HT1080 (cell line): ENCODE results near the gene PDE9A. TPM values are rescaled to one million over a fixed set of nuclear protein-coding genes. Genes with fewer than 3 reads are reported as not detected.

ENCODE experiments used
- DNase-seq: peaks from one replicate; pipeline ENCODE4 v3.0.0-alpha.2; 2015; ENCODE audit warnings: low read depth
- total RNA-seq: library from RNA; depleted of rRNA; stranded (reverse); fragments of >200 nt; shearing (Covaris generic); gene quantifications from 2 replicates; pipeline ENCODE4 v1.2.3, GENCODE V29; 2014

The PDE9A gene
- total RNA-seq, 1 experiment from 2014 or later, result 0.02 TPM

DNA sequence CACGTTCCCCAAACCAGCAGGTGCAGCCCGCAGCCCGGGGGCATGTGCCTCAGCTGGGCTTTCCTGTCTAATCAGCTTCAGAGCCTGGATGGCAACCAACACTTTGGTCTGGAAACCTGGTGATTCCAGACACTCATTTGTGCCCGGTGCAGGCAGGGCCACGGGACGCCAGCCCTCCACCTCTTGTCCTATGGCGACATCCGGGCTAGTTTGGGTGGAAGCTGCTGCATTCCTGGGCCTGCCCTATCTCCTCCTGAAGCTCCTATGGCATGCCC lies 114.1 kb downstream of the PDE9A start:
- DNase-seq, result no peak

DNA sequence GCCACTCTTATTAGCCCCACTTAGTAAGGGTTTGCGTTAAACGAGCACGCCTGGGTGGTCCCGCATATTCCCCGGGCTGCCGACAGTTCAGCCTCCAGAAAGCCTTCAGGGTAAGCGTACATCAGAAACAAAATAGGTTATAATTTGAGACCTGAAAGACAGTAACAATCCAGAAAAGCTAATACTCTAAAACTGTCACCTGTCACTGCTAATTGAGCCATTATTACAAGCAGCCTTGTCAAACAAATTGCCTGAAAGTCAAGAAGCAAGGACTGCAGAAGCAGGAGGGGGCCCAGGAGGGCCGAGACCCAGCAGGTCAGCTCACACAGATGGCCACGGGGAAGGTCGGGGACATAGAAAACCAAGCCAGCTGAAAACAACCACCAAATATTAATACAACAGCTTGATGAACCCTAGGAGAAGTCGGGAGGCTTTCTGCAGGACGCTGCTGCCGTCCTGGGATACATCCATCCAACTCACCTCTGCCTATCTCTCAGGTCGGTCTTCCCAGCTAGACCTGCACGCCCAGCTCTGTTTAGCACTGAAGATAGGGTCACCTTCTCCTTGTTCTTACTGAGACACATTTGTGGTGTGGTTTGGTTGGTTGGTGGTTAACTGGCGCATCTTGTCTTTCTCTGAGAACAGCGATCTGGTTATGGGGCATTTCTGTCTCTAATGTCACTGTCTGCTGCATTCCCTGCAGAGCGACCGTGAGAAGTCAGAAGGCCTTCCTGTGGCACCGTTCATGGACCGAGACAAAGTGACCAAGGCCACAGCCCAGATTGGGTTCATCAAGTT lies 115.1 kb downstream of the PDE9A start:
- DNase-seq, result no peak

DNA sequence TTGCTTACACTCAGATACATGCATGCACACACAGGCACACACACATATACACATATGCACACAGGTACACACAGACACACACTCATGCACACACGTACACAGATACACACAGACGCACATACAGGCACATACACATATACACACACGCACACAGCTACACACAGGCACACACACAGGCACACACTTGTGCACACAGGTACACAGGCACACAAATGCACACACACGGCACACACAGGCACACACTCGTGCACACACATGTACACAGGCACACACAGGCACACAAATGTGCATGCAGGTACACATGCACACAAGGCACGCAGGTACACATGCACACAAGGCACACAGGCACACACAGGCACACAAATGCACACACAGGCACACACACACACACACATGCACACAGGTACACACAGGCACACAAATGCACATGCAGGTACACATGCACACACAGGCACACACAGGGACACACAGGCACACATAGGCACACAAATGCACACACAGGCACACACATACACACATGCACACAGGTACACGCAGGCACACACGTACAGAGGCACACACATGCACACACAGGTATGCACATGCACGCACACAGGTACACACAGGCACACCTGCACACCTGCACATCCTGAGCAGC lies 115.9 kb downstream of the PDE9A start:
- no peak for DNase-seq

DNA sequence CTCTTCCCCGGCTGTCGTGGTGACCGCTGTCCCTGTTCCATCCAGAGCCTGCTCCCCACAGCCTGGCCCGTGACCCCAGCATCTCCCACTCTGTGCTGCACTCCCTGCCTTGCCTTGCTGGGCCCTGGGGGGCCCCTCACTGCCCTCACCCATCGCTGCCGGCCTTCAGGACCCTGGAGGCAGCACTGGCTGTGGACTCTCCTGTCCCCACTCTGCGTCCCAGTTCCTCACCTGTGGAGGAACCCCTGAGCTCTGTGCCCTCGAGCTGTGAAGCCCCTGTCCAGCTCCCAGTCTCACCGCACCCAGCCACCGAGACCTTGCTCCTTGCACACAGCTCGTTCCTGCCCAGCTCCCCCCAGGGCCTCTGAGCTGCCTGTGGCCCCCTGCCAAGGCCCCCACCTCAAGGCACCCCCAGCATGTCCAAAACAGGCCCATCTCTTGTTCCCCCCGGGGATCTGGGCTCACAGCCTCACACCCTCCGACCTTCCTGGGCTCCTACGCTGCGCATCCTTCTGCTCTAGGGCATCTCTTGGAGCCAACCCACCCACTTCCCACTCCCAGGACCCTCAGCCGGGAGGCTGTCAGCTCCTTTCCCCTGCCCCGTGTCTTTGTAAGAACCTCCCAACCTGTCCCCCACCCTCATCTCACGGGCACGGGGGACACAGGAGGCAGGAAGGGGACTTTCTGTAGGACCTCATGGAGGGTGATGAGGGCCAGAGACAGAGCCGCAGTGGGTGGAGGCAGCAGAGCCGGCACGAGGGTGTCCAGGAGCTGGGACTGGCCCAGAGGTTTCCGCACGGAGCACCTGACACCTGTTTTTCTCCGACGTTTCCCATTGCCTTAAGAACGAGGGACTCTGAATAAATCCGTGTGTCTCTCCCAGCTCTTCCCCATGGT lies 116.6 kb downstream of the PDE9A start:
- no peak for DNase-seq

DNA sequence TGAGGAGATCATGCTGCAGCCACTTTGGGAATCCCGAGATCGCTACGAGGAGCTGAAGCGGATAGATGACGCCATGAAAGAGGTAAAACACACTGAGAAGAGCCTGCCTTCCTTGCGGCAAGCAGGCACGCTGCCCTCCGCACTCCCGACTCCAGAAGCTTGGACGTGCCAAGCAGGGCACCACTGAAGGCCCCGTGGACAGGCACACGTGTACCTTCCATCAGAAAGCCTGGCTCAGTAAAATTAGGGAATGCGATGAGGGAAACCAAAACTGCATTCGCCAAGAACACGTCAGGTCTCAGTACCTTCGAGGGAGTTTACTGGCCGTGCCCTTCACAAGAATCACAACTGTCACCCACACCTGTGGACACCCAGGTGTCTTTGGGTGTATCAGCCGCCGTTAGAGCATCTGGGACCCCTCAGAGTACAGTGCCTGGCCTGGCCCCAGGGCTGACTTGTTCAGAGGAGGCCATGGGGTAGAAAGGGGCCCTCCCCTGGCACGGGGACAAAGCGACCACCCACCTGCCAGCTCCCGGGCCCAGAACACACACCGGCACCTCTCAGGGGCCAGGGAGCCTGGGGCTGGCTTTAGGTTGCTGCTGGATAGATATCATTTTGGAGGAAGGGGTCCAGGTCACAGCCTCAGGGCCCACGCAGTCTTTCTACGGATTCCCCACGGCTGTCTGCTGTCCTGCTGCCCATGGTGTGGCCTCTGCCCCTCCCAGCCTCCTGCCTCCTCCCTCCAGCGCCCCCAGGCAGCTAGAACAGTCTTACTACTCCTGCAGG lies 117.5 kb downstream of the PDE9A start:
- DNase-seq, result no peak

DNA sequence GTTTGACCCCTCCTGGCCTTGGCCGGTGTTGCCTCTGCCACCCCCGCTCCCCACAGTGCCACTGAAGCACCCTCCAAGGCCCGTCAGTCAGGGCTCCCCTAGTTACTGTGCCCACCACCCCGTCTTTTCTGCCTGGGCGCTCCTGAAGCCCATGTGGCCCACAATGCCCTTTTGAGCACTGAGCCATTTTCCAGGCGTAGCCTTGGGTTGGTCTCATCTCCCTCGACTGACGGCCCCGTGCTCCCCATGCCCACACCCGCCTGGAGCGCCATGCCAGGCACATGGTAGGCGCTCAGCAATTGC lies 118.0 kb downstream of the PDE9A start:
- DNase-seq, result no peak

DNA sequence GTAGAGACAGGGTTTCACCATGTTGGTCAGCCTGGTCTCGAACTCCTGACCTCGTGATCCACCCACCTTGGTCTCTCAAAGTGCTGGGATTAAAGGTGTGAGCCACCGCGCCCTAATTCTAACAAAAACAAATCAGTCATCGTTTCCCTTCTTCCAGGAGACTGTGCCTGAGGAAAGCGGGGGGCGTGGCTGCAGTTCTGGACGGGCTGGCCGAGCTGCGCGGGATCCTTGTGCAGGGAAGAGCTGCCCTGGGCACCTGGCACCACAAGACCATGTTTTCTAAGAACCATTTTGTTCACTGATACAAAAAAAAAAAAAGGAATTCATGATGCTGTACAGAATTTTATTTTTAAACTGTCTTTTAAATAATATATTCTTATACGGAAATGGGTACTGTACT lies 121.7 kb downstream of the PDE9A start:
- DNase-seq, result no peak

DNA sequence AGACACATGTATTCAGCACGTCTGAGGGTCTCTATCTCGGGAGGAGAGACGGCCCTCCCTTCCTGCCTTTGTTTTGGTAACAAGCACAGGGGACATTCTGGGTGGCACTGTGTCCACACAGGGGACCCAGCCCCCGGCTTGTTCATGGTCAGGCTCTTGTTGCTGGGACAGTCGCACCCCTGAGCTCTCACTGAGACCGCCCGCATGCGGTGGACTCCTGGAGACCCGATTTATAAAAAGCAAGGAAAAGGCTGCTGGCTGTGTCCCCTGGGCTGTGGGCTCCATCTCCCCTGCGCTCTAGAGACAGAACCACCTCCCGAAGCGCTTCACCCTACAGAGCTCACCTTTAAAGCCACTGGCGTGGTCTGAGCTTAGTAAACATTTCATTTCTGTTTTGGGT lies 122.5 kb downstream of the PDE9A start:
- no peak for DNase-seq

DNA sequence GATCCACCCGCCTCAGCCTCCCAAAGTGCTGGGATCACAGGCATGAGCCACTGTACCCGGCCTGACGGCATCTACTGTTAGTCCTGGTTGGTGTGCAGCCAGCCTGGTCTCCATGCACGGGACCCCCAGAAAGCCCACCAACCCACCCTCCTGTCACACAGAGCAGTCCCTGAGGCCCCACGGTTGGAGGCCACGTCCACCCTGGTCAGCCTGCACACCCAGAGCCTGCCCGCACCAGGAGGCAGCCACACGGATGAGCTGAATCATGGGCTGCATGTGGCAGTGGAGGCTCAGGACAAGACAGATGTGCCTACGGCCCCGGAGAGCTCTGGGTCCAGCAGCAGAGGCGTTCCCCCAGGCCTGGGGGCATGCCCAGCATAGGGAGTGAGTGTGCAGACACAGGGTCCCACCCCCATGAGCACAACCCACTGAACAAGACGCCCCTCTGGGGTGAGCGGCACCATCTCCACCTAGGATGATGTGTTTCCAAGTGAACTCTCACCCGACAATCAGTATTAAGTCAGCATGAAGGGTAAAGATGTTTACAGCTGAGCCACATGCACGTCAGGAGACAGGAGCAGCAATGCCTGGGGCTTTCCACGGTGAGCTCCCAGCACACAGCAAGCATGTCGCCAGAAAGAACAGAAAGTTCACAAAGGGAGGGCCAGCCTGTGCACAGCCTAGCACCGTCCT lies 123.8 kb downstream of the PDE9A start:
- no peak for DNase-seq

DNA sequence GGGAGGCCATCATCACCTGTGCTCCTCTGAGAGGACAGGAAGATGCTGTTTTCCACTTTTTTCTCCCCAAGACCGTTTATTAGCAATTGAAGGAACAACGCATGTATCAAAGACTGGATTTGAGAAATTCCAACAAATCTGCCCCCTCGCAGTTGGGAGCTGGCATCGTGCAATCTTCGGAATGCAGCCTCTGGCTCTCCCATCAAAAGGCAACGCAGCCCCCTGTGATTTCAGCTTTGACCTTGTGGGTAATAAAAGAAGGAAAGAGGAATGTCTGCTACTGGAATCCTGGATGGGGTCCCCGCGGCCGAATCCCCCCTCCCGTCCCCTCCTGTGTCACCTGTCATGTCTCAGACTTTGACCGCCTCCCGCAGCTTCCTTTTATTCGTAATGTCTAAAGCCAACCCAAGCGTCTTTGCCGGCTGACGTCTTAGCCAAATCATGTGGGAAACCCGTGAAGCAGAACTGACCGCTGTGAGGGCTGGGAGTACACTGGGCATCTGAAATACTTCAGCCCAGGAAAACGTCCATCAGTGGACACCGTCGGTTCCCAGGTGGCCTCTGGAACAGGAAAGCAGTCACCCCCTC lies 124.4 kb downstream of the PDE9A start:
- DNase-seq, result no peak

DNA sequence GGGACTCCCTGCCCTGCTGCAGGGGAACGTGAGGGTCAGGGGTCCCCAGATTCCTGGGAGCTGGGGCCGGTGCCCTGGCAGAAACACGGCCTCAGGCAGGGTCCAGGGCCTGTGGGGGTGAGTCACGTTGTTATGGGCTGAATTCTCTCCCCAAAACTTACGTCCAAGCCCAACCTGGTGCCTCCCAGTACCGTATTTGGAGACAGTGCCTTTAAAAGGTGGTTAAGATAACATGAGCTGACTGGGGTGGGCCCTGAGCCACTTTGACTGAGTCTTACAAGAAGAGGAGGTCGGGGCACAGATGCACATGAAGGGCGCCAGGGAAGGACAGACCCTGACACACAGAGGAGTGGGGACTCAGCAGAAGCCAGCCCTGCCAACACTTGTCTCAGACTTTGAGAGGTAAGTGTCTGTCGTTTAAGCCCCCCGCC lies 126.0 kb downstream of the PDE9A start:
- DNase-seq, result no peak

DNA sequence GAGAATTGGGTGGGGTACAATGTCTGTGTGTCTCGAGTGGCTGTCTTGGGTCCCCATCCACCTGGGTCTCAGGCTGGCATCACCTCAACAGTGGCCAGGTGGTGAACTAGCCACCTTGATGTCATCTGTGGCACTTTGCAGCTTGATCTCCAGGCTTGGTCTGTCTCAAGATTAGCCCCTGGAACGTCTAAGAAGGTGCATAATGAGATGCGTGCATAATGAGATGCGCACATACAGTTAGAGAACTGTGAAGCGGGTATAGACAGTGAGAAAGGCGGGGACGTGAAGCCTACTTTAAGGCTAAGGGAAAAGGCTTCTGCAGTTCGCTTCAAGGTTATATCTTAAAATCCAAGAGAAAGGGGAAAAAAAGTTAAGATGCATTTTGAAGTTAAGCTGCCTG lies 127.2 kb downstream of the PDE9A start:
- no peak for DNase-seq

DNA sequence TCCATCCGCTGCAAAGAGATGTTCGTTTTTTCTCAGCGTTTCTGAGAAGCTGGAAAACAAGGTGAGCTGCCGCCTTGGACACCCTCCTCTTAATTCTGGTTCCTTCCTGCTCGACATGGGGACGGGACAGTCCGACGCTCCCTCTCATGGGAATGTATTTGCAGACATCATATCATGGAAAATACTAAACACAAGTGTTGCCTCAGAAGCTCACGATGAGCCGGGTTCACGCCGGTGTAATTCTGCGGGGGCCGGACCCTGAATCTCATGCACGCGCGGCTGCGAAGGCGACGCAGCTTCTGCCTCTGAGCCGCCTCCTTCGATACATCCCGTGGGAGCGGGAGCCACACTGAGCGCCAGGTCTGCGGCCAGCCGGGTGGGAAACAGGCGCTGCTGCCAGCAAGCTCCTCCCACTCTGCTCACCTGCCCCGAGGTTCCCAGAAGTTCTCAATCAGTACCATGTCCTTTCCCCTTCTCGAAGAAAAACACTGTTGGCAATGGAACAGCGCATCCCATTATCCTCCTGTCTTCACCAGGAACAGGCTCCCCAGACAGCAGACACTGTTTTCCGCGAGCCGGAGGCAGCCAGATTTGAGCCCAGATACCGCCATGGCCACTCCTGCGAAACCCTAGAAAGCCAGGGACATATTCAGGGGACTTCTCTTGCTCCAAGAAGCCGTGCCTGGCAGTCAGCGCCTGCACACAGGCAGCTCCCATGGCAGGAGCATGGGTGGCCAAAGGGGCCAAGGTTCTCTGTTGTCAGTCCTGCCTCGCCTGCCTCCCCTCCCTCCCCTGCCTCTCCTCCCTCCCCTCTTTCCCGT lies 127.9 kb downstream of the PDE9A start:
- no peak for DNase-seq

DNA sequence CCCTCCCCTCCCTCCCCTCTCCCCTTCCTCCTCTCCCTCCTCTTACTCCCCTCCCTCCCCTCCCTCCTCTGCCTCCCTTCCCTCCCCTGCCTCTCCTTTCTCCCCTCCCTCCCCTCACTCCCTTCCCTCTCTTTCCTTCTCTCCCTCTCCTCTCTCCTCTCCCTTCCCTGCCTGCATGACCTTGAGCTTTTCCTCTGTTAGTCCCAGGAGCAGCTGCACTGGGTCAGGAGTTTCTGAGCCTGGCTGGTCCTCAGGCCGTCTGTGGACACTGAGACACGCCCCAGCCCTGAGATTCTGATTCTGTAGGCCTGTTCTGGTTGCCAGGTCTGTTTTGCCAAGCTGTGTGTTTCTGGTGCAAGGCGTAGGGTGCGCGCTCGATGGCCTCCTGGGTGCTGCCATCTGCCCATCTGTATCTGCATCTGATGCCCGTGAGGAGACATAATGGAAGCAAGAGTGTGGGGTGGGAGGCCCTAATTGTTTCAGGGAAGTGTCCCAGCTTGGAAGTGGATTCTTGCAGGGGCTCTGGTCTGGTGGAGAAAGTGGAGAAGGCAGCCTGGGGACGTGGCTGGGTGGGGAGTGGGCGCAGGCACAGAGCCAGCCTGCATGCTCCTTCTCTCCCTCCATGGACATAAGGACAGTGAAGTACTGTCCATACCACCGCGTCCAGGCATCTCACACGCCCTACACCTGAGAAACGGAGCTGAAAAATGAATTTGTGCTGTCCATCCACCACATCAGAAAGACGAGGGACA lies 128.7 kb downstream of the PDE9A start:
- no peak for DNase-seq

DNA sequence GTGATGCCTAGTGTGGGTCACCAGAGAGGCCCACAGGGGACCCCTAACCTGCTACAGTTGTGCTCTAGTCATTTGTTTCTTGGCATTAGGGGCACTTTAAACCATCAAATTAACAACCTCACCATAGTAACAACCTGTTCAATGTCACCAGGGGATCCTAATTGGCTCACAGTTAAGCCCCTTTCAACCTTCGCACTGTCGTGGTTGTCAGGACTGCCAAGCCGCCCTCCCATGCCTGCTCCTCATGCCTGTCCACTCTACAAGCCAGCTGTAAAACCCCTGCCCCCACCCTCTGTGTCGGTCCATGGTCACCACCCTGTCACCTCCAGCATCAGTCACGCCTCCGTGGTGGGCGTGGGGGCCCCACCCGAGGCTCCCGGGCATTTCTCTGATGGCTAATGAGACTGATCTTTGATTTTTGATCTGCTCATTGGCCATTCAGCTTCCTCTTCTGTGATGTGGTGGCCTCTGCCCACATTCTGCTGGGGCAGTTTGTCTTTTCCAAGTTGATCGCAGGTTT lies 129.4 kb downstream of the PDE9A start:
- DNase-seq, result no peak

DNA sequence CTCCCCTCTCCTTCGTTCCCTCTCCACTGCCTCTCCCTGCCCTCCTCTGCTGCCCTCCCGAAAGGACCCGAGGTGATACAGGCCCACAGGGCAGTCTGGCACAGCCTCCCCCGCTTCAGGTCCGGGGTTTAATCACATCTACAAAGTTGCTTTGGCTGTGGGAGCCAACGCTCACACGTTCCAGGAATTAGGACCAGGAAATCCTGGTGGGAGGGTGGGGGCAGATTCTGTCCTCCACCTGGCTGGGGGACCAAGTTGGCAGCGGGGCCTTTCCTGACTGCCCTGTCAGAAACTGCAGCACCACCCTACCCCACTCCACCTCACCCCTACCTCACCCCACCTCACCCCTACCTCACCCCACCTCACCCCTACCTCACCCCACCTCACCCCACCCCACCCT lies 130.9 kb downstream of the PDE9A start:
- no peak for DNase-seq

DNA sequence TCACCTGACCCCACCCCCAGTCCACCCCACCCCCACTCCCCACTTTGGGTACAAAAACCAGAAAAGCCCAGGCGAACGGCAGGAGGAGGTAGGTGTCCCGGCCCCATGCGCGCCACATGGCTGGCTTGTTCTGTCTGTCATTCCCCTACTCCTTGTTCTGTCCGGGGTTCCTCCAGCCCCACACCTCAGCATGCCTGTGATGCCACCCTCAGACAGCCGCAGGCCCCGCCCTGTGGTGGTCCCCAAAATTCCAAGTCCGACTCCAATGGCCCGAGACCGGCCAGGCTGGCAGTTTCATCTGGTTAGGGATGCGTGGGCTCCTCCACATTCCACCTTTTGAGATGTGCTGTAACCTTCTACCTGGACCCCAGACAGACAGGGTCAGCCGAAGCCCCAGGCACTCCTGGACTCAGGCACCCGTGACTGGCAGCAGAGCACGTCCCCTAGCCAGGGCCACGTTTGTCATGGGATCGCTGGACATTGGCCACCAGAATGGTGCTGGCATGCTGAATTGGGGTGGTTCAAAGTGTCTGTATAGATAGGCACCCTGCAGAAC lies 131.6 kb downstream of the PDE9A start:
- no peak for DNase-seq

DNA sequence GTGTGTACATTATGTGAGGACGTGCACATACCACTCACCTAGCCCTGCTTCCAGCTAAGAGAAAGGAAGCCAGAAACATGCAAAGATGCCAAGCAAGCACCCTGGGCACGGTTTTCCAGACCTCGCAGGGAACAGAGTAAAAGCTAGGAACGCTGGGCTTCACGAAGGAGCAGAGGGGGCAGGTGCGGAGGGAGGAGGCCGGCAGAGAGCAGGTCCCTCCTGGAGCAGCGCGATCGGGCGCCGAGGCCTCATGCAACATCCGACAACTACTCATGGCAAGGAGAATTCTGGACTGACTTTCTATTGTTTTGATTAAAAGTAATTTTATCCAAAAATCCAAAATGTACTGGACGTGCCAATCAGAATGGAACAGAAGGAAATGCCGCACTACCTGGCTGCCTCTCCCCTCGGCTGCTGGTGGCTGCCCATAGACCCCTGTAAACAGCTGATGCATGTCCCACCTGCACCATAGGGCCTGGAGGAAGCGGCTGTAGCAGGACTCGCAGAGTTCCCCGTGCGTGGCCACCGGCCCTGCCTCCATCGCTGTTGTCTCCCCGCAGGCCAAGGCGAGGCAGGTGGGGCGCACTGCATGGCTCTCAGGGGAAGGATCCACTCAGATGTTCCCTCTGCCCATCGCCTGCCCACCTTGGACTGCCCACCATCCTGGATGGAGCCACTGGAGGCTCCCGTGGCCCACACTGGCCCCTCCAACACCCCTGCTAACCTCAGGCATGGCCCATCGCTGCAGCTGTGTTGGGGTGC lies 132.4 kb downstream of the PDE9A start:
- DNase-seq, result no peak
